Heart left ventricle (tissue), 13 donors: ENCODE results near the gene PSMG4.

ENCODE experiments used
- CTCF ChIP-seq, 12 donors: fragments of 200-600 bp; sonication (generic) in 4 of 12; IDR thresholded peaks; one replicate each; pipeline versions ENCODE4 v1.5.0 to v1.8.0; 2018 to 2022; ENCODE audit warnings: antibody characterized with exemption in 12 of 12, mild to moderate bottlenecking in 5 of 12
- POLR2A ChIP-seq, 2 donors: fragments of 450-650 bp; IDR thresholded peaks; one replicate each; pipeline ENCODE4 v1.6.1; 2017; ENCODE audit warnings: antibody characterized with exemption in 2 of 2, mild to moderate bottlenecking in 2 of 2, moderate library complexity in 2 of 2
- donor health status: ischemic (EF 13 %, LVEDD 7.1; RV severe dilation, severe dysfunction).
- donor health status: DM: no; HTN: yes; CAD: no.
- donor health status: DM: no; HTN: no; CAD: no.
- donor health status: ischemic (EF 25% LVEDD 6.9; RV normal size, moderate dysfunction).
- donor health status: ischemic (EF 25% LVEDD 5.7; RV mildly dilated, moderate dysfunction).
- donor health status: ischemic (EF 35%, LVEDD 5.7; RV mildly dilated, moderate dysfunction).
- donor health status: nonischemic (EF 11% LVEDD 7.7; RV severe dilation, severe dysfunction).
- donor health status: DM: yes; HTN: yes; CAD: no.
- donor health status: PGD.
- donor health status: ischemic (EF 29% LVEDD 5.4; RV normal size, mild dysfunction).
- donor health status: nonischemic (EF 23%, LVEDD 6.1; RV moderate dilation, normal function).

DNA sequence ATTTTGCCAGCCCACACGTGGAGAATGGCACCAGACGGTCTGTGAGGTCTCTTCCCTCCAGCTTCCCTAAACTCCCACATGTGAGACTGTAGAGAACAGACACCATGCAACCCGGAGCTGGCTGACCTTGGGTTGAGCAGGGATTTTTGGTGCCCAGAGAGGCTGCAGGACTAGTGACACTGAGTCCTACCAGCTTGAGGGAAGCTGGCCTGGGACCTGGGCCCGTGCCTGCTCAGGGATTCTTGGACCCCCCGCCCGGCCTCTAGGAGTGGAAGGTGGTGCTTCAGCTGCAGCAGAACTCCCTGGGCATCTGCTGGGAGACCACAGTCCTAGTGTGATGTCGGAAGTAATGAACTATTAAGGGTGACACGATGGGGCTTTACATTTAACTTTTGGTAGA is 3.2 kb downstream of the PSMG4 start:
- TF ChIP-seq CTCF (IDR thresholded peaks at IDR 0.05) (no peak), POLR2A (IDR thresholded peaks at IDR 0.05) (no peak)
